Femur (tissue), 1 donor: ENCODE measurements around the gene KDM2A.
A peak's percentile ranks its signal among the peaks of the same experiment; 100 is the strongest.

ENCODE experiments used
- DNase-seq: peaks from one replicate; pipeline ENCODE4 v3.0.0-alpha.2; 2017

Gene KDM2A

GRCh38 chr11:67239783-67240575, 120.9 kb downstream of the KDM2A start:
- peak; percentile 99 for DNase-seq

GRCh38 chr11:67240576-67241389, 121.7 kb downstream of the KDM2A start:
- DNase-seq = peak; percentile 68

GRCh38 chr11:67242548-67242947, 123.5 kb downstream of the KDM2A start:
- no peak for DNase-seq

GRCh38 chr11:67243051-67243450, 124.0 kb downstream of the KDM2A start:
- no peak for DNase-seq

- no peak for DNase-seq
Measured at GRCh38 chr11:67245046-67245445, 126.0 kb downstream of the KDM2A start.

GRCh38 chr11:67247946-67248550, 129.0 kb downstream of the KDM2A start:
- no peak for DNase-seq

- no peak for DNase-seq
Measured at GRCh38 chr11:67248653-67249052, 129.6 kb downstream of the KDM2A start.

- DNase-seq = no peak
Measured at GRCh38 chr11:67250059-67251043, 131.3 kb downstream of the KDM2A start.

GRCh38 chr11:67251841-67252240, 132.8 kb downstream of the KDM2A start:
- DNase-seq = no peak

GRCh38 chr11:67252831-67253239, 133.8 kb downstream of the KDM2A start:
- no peak for DNase-seq

GRCh38 chr11:67253872-67254624, 135.0 kb downstream of the KDM2A start:
- DNase-seq = no peak

- DNase-seq = no peak
Measured at GRCh38 chr11:67254798-67255197, 135.7 kb downstream of the KDM2A start.

- no peak for DNase-seq
Measured at GRCh38 chr11:67255353-67255752, 136.3 kb downstream of the KDM2A start.

- no peak for DNase-seq
Measured at GRCh38 chr11:67255864-67256263, 136.8 kb downstream of the KDM2A start.

GRCh38 chr11:67256477-67257135, 137.5 kb downstream of the KDM2A start:
- no peak for DNase-seq

- DNase-seq = no peak
Measured at GRCh38 chr11:67260406-67260805, 141.3 kb downstream of the KDM2A start.

- DNase-seq = peak; percentile 78
Measured at GRCh38 chr11:67260885-67261639, 142.0 kb downstream of the KDM2A start.

- no peak for DNase-seq
Measured at GRCh38 chr11:67261640-67261945, 142.5 kb downstream of the KDM2A start.

- no peak for DNase-seq
Measured at GRCh38 chr11:67261946-67262681, 143.1 kb downstream of the KDM2A start.
